ENCODE measurements around the gene FPR2. TPM values are rescaled to one million over a fixed set of nuclear protein-coding genes. Genes with fewer than 3 reads are reported as not detected.

FPR2 gene
- total RNA-seq, 4 donors from 2014 or later = not detected

DNA sequence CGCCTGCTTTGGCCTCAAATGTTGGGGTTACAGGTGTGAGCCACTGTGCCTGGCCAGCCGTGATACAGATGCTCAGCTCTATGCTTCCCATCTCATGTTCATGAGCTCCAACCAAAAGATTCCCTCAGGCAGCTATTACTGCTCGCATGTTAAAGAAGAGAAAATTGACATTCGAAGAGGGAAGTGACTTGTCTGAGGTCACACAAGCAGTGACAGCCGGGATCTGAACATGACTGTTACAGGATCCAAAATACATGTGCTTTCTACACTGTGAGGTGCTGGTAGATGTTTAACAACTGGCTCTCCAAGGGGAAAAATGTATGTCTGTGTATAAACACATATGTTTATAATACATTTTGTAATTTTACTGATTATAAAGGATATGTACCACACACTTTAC, 20.6 kb upstream of the FPR2 start:
- no peaks in the 10 kb centered on the region for H3K4me1 ChIP-seq
- 65 to 76% methylated on average over 2 to 5 of the region's 5 CpGs for WGBS, 2 donors (ENCODE audit: low coverage in 1 of 2)
- no peak overlapping the region for H3K4me3 ChIP-seq
- no peak for DNase-seq
- in situ Hi-C loops (cut with MboI; ENCODE audit: low pct_ligation_motif_present in 1 of 4, low pct_unique_long_range_greater_than_20kb in 1 of 4, low sequenced_read_pairs in 3 of 4) = no loop called here
- H3K9me3 ChIP-seq = no peaks in the 10 kb centered on the region
- H3K36me3 ChIP-seq = no peaks in the 10 kb centered on the region
- TF ChIP-seq, protein P1, sequence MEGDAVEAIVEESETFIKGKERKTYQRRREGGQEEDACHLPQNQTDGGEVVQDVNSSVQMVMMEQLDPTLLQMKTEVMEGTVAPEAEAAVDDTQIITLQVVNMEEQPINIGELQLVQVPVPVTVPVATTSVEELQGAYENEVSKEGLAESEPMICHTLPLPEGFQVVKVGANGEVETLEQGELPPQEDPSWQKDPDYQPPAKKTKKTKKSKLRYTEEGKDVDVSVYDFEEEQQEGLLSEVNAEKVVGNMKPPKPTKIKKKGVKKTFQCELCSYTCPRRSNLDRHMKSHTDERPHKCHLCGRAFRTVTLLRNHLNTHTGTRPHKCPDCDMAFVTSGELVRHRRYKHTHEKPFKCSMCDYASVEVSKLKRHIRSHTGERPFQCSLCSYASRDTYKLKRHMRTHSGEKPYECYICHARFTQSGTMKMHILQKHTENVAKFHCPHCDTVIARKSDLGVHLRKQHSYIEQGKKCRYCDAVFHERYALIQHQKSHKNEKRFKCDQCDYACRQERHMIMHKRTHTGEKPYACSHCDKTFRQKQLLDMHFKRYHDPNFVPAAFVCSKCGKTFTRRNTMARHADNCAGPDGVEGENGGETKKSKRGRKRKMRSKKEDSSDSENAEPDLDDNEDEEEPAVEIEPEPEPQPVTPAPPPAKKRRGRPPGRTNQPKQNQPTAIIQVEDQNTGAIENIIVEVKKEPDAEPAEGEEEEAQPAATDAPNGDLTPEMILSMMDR (IDR thresholded peaks at IDR 0.05) = no peak
- TF ChIP-seq EP300 (IDR thresholded peaks at IDR 0.05; ENCODE audit: low read depth) (no peak), POLR2AphosphoS5 (IDR thresholded peaks at IDR 0.05) (no peak), POLR2A (IDR thresholded peaks at IDR 0.05) (no peak)
- no peak overlapping the region for H3K27ac ChIP-seq
- no peaks in the 10 kb centered on the region for H3K27me3 ChIP-seq
- intact Hi-C loops (cut with DNase I; ENCODE audit: low total_unique reads) = no loop called here

DNA sequence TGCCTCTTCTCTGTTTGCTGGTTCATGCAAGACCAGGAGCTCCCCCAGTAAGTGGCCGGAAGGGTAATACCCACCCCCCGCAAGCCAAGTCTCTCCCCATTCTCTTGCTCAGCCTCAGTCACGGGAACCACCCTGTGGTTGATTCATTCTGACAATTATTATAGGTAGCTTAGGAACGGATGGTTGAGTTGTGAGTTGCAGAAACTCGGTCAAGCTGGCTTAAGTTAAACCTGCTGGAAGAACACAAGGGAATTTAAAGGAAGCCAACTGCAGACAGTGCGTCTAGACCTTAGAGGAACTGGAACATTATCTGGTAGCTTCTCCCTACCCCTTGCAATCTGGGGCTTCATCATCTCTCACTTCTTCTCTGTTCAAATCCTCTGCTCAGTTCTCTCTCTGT, 18.2 kb upstream of the FPR2 start:
- intact Hi-C loops (cut with DNase I; ENCODE audit: low total_unique reads) = no loop called here
- Histone ChIP-seq H3K4me1 (no peaks in the 10 kb centered on the region), H3K4me3 (no peak overlapping the region), H3K27ac (no peak overlapping the region), H3K27me3 (no peaks in the 10 kb centered on the region), H3K36me3 (no peaks in the 10 kb centered on the region), H3K9me3 (no peaks in the 10 kb centered on the region)
- 57 to 59% methylated on average over 3 to 6 of the region's 6 CpGs for WGBS, 2 donors (ENCODE audit: low coverage in 1 of 2)
- DNase-seq = no peak
- TF ChIP-seq EP300 (IDR thresholded peaks at IDR 0.05; ENCODE audit: low read depth) (no peak), POLR2AphosphoS5 (IDR thresholded peaks at IDR 0.05) (no peak), POLR2A (IDR thresholded peaks at IDR 0.05) (no peak)
- TF ChIP-seq, protein P1 (IDR thresholded peaks at IDR 0.05) = no peak
- in situ Hi-C loops (cut with MboI; ENCODE audit: low pct_ligation_motif_present in 1 of 4, low pct_unique_long_range_greater_than_20kb in 1 of 4, low sequenced_read_pairs in 3 of 4) = no loop called here

DNA sequence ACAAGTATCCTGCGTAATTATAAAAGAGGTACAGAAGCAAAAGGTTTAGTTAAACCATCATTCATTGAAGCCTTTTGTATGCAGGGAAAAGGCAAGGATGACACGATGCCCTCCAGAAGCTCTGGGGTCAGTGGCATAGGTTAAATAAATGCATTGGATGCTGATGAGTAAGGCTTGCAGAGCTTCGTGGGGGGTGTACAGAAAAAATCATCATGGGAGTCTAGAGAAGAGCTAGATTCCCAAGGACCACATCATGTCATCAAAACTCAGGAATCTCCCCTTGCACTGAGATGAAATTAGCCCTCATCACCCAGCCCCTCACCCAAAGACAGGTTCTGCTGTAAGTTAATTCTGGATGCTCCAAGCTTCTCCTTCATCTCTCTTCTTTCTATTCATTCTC, 17.6 kb upstream of the FPR2 start:
- in situ Hi-C loops (cut with MboI; ENCODE audit: low pct_ligation_motif_present in 1 of 4, low pct_unique_long_range_greater_than_20kb in 1 of 4, low sequenced_read_pairs in 3 of 4) = no loop called here
- intact Hi-C loops (cut with DNase I; ENCODE audit: low total_unique reads) = no loop called here
- DNase-seq = no peak
- TF ChIP-seq POLR2AphosphoS5 (IDR thresholded peaks at IDR 0.05) = no peak
- TF ChIP-seq POLR2A (IDR thresholded peaks at IDR 0.05) = no peak
- no peak for TF ChIP-seq EP300 (IDR thresholded peaks at IDR 0.05; ENCODE audit: low read depth)
- TF ChIP-seq, protein P1 (IDR thresholded peaks at IDR 0.05) = no peak
- H3K9me3 ChIP-seq = no peaks in the 10 kb centered on the region
- H3K27ac ChIP-seq = no peak overlapping the region
- no peaks in the 10 kb centered on the region for H3K27me3 ChIP-seq
- 77 to 100% methylated on average over 1 to 3 of the region's 3 CpGs for WGBS, 2 donors (ENCODE audit: low coverage in 1 of 2)
- H3K4me1 ChIP-seq = no peaks in the 10 kb centered on the region
- H3K36me3 ChIP-seq = no peaks in the 10 kb centered on the region
- H3K4me3 ChIP-seq = no peak overlapping the region

DNA sequence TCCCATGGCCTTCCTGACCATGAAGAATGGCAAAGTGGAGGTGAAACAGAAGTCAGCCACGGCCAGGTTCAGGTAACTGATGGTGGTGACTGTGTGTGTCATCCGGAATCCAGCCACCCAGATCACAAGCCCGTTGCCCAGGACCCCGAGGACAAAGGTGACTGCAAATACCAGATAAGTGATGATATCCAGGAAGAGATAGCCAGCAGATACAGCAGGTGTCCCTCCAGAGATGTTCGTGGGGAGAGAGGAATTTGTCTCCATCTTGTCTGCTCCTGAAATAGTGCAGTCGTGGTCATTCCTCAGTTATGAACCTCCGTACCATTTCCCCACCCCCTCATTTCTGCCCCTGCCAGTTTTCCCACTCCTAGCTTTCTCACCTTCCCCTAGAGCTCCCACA, 14.2 kb upstream of the FPR2 start:
- TF ChIP-seq, protein P1 (IDR thresholded peaks at IDR 0.05) = no peak
- TF ChIP-seq EP300 (IDR thresholded peaks at IDR 0.05; ENCODE audit: low read depth) (no peak), POLR2AphosphoS5 (IDR thresholded peaks at IDR 0.05) (no peak), POLR2A (IDR thresholded peaks at IDR 0.05) (no peak)
- Histone ChIP-seq H3K9me3 (no peaks in the 10 kb centered on the region), H3K4me3 (no peak overlapping the region), H3K4me1 (no peaks in the 10 kb centered on the region), H3K27me3 (no peaks in the 10 kb centered on the region), H3K27ac (no peak overlapping the region), H3K36me3 (no peaks in the 10 kb centered on the region)
- in situ Hi-C loops (cut with MboI; ENCODE audit: low pct_ligation_motif_present in 1 of 4, low pct_unique_long_range_greater_than_20kb in 1 of 4, low sequenced_read_pairs in 3 of 4) = no loop called here
- intact Hi-C loops (cut with DNase I; ENCODE audit: low total_unique reads) = no loop called here
- WGBS, 2 donors (ENCODE audit: low coverage in 1 of 2) = 63% methylated on average over 7 of the region's 7 CpGs; no CpG with 5 or more reads in 1 of the 2 donors
- DNase-seq = no peak
